Liver (tissue), 3 donors: ENCODE data around the gene SNAPIN.

Experiments
- ATF3 ChIP-seq: IDR thresholded peaks from 2 replicates; pipeline ENCODE4 v1.6.1; 2016; ENCODE audit warnings: antibody characterized with exemption
- CTCF ChIP-seq: fragments of 150-350 bp; IDR thresholded peaks from 2 replicates; pipeline ENCODE4 v1.5.1; 2017; ENCODE audit warnings: improper control_type of control experiment, low read depth, low read length; ENCODE audit not compliant: missing input control
- EGR1 ChIP-seq, 2 donors: IDR thresholded peaks; 2 replicates each; pipeline ENCODE4 v1.6.1; 2016 to 2018; ENCODE audit warnings: antibody characterized with exemption in 2 of 2, low read depth in 2 of 2
- FOXA1 ChIP-seq: IDR thresholded peaks from 2 replicates; pipeline ENCODE4 v1.6.1; 2016; ENCODE audit warnings: antibody characterized with exemption
- GABPA ChIP-seq, 2 donors: IDR thresholded peaks in 1 of 2; conservative IDR thresholded peaks in 1 of 2; 2 replicates each; pipeline ENCODE4 v1.6.1; 2016; ENCODE audit warnings: antibody characterized with exemption in 2 of 2, mild to moderate bottlenecking in 1 of 2, moderate library complexity in 1 of 2
- JUND ChIP-seq, 2 donors: IDR thresholded peaks; 2 replicates each; pipeline ENCODE4 v1.6.1; 2016; ENCODE audit warnings: antibody characterized with exemption in 2 of 2
- MAX ChIP-seq: IDR thresholded peaks from 2 replicates; pipeline ENCODE4 v1.6.1; 2016; ENCODE audit warnings: antibody characterized with exemption
- RAD21 ChIP-seq, 2 donors: IDR thresholded peaks; 2 replicates each; pipeline ENCODE4 v1.6.1; 2016; ENCODE audit warnings: antibody characterized with exemption in 2 of 2, mild to moderate bottlenecking in 2 of 2
- REST ChIP-seq: IDR thresholded peaks from 2 replicates; pipeline ENCODE4 v1.6.1; 2016; ENCODE audit warnings: antibody characterized with exemption, mild to moderate bottlenecking
- RXRA ChIP-seq, 2 donors: IDR thresholded peaks; 2 replicates each; pipeline ENCODE4 v1.6.1; 2017 to 2018; ENCODE audit warnings: antibody characterized with exemption in 2 of 2, mild to moderate bottlenecking in 1 of 2
- SP1 ChIP-seq: IDR thresholded peaks from 2 replicates; pipeline ENCODE4 v1.6.1; 2018; ENCODE audit warnings: antibody characterized with exemption, mild to moderate bottlenecking
- TAF1 ChIP-seq: conservative IDR thresholded peaks from 2 replicates; pipeline ENCODE4 v1.6.1; 2016; ENCODE audit warnings: antibody characterized with exemption, mild to moderate bottlenecking
- YY1 ChIP-seq: IDR thresholded peaks from 2 replicates; pipeline ENCODE4 v1.6.1; 2016; ENCODE audit warnings: antibody characterized with exemption, mild to moderate bottlenecking
- ZBTB33 ChIP-seq: IDR thresholded peaks from 2 replicates; pipeline ENCODE4 v1.6.1; 2016; ENCODE audit warnings: antibody characterized with exemption
- donor health status: healthy.
- donor health status: healthy.

GRCh38 chr1:153652805-153653500 is 5.5 kb upstream of the SNAPIN start:
- TF ChIP-seq CTCF: no peak
- no peak for TF ChIP-seq MAX
- TF ChIP-seq FOXA1: no peak
- no peak for TF ChIP-seq GABPA (IDR thresholded peaks at IDR 0.05 in 1 of 2, conservative IDR thresholded peaks at IDR 0.05 in 1 of 2)
- no peak for TF ChIP-seq REST
- no peak for TF ChIP-seq RAD21 (IDR thresholded peaks at IDR 0.05)
- TF ChIP-seq JUND (IDR thresholded peaks at IDR 0.05): no peak
- TF ChIP-seq EGR1 (IDR thresholded peaks at IDR 0.05; ENCODE audit: low read depth in 2 of 2): no peak
- TF ChIP-seq TAF1: no peak
- TF ChIP-seq ATF3: no peak
- no peak for TF ChIP-seq YY1
- no peak for TF ChIP-seq SP1
- no peak for TF ChIP-seq RXRA (IDR thresholded peaks at IDR 0.05)
- no peak for TF ChIP-seq ZBTB33
